ENCODE data around the gene LHX1.

DNA sequence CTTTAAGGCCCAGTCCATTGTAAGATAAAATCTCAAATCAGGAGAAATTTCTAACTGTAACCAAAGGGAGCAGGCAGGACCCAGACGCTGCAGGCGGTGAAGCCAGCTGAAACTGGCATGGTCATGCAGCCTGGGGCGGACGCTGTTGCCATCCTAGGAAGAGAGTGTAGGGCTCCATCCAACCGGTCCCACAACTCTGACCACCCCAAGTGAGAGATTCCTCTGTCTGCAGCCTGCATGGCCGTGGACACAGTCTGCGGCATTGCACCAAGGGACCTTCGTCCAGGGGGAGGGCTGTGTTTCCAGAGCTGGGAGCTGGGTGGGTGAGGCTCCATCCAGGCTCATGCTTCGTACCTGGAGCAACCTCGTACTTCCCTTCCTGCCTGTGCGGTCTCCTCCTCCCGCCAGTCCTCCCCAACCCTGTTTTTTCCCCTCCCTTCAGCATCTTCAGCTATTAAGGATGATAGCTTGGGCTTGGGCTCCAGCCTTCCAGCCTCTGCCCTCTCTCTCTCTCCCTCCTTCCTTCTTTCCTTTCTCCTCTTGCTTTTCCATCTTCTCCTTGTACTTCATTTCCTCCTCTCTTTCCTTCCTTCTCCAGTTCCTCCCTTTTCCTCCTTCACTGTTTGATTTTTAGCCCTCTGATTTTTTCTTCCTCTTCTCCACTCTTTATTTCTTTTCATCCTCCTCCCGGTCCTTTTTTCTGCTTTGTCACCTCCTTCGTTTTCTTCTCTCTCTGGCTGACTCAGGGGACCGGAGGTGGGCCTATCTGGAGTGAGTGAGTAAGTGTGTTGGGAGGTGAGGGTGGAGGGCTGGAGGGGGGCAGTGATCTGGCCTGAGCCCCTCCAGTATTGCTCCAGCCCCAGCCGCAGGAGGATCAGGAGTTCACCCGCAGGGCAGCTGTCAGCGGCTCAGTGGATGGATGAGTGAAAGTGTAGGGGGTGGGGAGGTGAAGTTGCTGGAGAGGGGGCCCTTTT lies 17.0 kb upstream of the LHX1 start:
- no peak for TF ChIP-seq POLR2A (IDR thresholded peaks at IDR 0.05)
- TF ChIP-seq, protein P1, sequence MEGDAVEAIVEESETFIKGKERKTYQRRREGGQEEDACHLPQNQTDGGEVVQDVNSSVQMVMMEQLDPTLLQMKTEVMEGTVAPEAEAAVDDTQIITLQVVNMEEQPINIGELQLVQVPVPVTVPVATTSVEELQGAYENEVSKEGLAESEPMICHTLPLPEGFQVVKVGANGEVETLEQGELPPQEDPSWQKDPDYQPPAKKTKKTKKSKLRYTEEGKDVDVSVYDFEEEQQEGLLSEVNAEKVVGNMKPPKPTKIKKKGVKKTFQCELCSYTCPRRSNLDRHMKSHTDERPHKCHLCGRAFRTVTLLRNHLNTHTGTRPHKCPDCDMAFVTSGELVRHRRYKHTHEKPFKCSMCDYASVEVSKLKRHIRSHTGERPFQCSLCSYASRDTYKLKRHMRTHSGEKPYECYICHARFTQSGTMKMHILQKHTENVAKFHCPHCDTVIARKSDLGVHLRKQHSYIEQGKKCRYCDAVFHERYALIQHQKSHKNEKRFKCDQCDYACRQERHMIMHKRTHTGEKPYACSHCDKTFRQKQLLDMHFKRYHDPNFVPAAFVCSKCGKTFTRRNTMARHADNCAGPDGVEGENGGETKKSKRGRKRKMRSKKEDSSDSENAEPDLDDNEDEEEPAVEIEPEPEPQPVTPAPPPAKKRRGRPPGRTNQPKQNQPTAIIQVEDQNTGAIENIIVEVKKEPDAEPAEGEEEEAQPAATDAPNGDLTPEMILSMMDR (IDR thresholded peaks at IDR 0.05), result no peak
